Ureter (tissue), 1 donor: ENCODE measurements around the gene GLCE. TPM values are rescaled to one million over a fixed set of nuclear protein-coding genes. Genes with fewer than 3 reads are reported as not detected.
"Not testable (repeated sequence)": the region's sequence is repeated elsewhere in the genome, so short reads cannot be mapped to it uniquely, and the experiment has no call there.

ENCODE experiments used
- DNase-seq: peaks from one replicate; pipeline ENCODE4 v3.0.0-alpha.2; 2020; ENCODE audit warnings: low spot score
- total RNA-seq: library from RNA; stranded (reverse); gene quantifications from one replicate; pipeline ENCODE4 v1.2.4, GENCODE V29; 2023
- donor health status: DM: yes; HTN: yes; CAD: no.

Gene GLCE
- total RNA-seq, 1 donor from 2014 or later: 15.5 TPM

DNA sequence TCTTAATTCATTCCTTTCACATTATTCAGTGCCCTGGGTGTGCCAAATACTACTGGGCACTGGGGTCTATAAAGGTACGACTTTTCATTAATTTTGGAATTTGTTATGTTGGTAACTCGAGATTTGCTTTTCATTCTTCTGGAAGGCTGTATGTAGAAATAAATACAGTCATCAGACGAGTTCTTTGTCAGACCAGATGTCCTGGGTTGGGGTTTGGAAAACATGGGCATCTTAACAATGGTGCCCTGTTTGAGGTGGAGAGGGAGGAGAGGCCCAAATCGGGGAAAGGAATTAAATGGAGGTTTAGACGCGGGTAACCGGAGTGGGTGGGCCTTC, 662 bp upstream of the GLCE start:
- no peak for DNase-seq

DNA sequence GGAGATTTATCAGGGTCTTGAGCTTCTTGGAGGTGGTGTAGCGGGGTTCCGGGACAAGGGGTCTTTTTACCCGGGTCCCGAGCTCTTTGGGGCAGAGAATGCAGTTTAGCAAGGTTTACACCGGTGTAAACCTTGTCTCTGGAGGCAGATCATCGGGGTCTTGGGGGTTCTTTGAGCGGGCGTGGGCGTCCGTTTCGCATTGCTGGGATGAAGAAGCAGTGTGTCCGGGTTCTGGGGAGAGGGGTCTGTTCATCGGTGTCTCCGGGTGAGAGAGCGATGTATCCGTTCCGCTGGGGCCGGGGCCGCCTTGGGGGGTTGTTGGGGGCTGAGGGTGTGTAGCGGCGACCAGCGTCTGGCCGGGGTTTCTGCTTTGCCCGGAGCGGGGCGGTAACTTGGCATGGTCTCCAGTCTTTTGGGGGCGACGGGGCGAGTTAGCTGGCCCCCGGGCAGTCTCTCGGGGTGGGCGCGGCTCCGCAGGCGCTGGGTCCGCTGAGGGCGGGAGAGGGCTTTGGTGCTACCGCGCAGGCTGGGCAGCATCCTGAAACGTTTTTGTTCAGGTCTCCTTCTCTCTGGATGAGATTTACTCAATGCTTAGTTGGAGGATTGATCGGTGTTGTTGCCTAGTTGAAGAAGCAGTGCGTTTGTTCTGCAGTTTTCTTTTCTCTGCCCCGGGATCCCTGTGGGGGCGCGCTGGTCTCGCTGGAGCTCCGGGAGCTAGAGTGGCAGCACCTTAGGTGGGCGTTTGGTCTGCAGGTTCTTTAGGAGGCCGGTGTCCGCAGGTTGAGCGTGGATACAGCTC, 843 bp downstream of the GLCE start:
- DNase-seq: peak; percentile 53

- DNase-seq: no peak
Observed at GRCh38 chr15:69161878-69162213, 1.4 kb downstream of the GLCE start.

- DNase-seq: no peak
Observed at GRCh38 chr15:69163141-69163669, 2.8 kb downstream of the GLCE start.

DNA sequence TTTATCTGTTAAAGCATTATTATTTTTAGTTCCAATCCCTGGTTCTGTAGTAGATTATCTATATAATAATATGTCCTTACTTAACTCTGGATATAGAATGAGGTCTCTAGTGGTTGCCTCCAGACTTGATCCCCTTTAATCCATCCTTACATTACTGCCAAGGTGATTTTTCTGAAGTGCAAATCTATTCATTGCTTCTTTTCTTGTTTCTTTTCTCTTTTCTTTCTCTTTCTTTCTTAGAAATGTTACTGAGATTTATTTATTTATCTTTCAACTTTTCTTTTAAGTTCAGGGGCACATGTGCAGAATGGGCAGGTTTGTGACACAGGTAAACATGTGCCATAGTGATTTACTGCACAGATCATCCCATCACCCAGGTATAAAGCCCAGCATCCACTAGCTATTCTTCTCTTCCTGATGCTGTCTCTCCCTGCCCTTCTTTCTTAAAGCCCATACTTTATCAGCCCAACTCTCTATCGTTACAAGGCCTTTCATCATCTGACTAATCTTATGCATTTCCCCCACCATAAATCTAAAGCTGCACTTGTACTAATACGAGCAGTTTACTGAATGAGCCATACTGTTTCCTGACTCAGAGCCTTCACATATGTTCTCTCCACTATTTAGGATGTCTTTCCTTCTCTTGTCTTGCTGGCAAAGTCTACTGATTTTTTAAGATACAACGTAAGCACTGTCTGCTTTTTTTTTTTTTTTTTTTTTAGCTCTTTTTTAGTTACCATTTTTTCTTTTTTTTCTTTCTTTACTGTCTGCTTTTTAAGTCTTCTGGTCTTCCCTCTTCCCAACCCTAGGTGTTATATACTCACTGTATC, 4.6 kb downstream of the GLCE start:
- DNase-seq: no peak

GRCh38 chr15:69165637-69166025, 5.2 kb downstream of the GLCE start:
- DNase-seq: no peak

GRCh38 chr15:69167218-69167846, 6.9 kb downstream of the GLCE start:
- DNase-seq: no peak

- DNase-seq: not testable (repeated sequence)
Observed at GRCh38 chr15:69168361-69168760, 7.9 kb downstream of the GLCE start.

- not testable (repeated sequence) for DNase-seq
Observed at GRCh38 chr15:69169540-69169939, 9.1 kb downstream of the GLCE start.

DNA sequence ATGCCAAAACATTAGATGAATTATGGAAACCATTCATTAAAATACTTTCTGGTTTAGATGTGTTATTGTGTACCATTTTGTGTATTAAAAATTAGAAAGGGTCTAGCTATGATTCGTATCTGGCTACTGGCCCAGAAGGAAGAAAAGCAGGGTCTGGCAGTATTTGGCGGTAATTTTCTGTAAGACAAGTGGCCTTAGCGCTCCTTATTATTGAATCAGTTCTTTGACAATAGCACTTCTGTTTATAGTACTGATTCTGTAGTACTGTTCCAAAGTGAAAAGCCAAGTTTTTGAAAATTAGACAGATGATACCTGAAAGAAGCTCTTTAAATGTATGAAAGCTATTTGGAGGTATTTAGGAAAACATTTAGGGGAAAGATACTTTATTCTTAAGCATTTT, 10.2 kb downstream of the GLCE start:
- no peak for DNase-seq

DNA sequence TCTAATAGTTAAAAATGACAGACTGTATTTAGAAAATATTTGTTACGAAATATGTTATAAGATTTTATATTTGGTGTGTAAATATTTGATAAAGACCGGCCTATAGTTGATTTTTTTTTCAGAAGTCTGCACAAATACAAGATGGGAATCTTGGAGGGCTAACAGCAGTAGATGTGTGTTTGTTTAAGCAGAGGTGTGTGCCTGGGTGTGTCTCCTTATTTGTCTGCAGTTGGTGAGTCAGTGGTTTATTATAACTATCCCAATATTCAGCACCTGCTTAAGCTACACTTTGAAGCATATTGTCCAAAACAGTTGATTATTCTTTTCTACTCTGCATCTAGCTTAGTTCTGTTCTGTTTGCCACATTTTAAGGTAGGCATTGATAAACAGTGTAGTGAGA, 12.4 kb downstream of the GLCE start:
- no peak for DNase-seq

DNA sequence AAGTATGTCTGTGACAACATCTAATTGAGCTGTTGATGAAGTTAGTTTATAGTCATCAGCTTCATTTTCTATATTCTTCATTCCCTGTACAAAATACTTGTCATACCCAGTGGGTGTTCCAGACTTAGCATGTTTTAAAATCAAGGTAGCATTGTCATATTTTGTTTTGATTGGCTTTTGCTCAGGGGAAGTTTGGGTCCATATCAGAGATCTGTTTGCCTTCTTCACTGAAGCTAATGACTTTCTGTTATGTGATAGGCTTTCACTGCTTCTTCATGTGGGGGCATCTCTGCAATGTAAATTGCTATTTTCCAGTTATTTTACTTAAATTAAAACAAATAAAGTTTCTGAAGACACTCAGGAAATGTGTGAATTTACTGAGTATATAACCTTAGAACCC, 15.1 kb downstream of the GLCE start:
- DNase-seq: no peak

- no peak for DNase-seq
Observed at GRCh38 chr15:69181424-69181823, 21.0 kb downstream of the GLCE start.

DNA sequence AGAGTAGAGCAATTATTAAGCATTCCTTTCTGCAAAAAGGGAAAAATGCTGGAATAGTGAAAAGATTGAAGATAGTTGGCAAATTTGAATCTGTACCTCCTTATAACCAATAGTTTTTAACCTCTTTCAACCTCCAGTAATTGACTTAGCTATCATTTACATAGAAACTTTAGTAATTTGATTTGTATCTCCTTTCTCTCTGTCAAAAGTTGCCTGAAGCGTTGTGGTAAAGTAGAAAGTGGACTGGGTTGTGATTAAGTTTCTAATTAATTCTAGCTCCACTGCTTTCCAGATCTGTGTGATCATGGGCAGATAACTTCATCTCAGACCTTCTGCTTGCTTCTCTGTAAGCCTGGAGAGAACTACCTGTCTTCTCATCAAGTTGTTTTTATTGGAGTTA, 24.8 kb downstream of the GLCE start:
- DNase-seq: no peak

DNA sequence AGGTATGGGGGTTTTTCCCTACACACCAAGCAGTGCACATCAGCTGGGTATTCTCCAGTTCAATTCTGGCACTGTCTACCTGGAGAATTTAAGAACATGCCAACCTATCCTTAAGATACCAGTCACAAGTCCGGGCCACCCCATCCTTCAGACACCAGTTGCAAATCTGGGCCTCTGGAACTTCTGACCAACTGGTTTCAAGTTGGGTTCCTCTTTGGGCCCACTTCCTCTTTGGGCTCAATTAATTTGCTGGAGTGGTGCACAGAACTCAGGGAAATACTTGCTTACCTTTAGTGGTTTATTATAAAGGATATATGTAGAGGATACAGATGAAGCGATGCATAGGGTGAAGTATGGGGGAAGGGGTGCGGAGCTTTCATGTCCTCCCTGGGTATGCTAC, 25.3 kb downstream of the GLCE start:
- DNase-seq: no peak

DNA sequence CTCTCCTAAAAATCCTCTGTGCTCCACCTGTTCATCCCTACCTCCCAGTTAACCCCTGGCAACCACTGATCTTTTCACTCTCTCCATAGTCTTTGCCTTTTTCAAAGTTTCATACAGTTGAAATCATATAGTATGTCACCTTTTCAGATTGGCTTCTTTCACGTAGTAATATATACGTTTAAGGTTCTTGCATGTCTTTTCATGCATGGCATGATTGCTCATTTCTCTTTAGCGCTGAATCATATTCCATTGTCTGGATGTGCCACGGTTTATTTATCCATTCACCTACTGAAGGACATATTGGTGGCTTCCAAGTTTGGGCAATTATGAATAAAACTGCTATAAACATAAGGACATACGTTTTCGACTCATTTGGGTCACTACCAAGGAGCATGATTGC, 28.7 kb downstream of the GLCE start:
- DNase-seq: no peak

DNA sequence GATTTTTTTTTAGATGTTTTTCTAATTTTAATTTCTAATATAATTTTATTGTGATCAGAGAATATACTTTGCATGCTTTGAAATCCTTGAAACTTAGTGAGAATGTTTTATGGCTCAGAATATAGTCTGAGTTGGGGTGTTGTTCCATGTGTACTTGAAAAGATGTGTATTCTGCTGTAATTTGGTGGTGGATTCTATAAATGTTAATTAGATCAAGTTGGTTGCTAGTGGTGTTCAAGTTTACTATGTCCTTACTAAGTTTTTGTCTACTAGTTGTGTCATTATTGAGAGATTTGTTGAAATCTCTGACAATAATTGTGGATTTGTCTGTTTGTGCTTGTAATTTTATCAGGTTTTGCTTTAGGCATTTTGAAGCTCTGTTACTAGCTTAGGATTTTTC, 29.7 kb downstream of the GLCE start:
- DNase-seq: no peak

GRCh38 chr15:69190504-69190903, 30.1 kb downstream of the GLCE start:
- DNase-seq: no peak

- no peak for DNase-seq
Observed at GRCh38 chr15:69194025-69194827, 33.8 kb downstream of the GLCE start.

GRCh38 chr15:69194854-69195253, 34.4 kb downstream of the GLCE start:
- no peak for DNase-seq

DNA sequence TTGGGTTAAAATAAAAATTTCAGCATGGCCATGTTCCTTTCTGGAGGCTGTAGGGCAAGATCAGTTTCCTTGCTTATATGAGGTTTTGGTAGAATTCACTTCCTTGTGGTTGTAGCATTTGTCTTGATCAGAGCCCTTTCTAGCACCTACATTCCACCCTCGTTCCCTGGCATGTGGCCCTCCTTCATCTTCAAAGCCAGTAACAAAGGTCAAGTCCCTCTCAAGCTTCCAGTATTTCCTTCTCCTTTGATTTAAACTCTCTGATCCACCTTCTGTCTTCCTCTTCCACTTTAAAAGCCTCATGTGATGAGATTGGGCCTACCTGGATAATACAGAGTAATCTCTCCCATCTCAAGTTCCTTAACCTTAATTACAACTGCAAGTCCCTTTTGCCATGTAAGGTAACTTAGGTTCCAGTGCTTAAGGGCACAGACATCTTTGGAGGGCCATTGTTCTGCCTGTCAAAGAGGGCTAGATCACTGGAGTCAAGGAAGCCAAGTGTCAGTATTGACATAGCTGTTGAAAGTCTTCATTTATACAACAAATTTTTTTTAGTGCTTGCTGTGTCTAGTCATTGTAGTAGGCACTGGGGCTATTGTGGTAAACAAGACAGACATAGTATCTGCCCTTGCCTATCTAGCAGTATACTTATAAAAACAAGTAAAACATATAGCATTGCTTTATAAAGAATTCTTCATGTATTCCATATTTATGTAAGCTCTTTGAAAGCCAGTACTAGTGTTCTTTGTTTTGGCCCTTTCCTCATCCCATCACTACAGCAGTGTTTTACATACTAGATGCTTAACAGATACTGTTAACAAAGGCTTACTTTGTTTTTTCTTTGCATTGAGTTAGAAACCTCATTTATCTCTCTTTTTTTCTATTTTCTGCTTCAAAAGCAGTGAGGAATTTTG, 40.7 kb downstream of the GLCE start:
- DNase-seq: no peak
